ENCODE results near the gene COL1A1. TPM values are rescaled to one million over a fixed set of nuclear protein-coding genes. Genes with fewer than 3 reads are reported as not detected.
A peak's percentile ranks its signal among the peaks of the same experiment; 100 is the strongest.

The COL1A1 gene
- total RNA-seq, 4 donors from 2014 or later = 11.3 to 287 (median 31.9) TPM

DNA sequence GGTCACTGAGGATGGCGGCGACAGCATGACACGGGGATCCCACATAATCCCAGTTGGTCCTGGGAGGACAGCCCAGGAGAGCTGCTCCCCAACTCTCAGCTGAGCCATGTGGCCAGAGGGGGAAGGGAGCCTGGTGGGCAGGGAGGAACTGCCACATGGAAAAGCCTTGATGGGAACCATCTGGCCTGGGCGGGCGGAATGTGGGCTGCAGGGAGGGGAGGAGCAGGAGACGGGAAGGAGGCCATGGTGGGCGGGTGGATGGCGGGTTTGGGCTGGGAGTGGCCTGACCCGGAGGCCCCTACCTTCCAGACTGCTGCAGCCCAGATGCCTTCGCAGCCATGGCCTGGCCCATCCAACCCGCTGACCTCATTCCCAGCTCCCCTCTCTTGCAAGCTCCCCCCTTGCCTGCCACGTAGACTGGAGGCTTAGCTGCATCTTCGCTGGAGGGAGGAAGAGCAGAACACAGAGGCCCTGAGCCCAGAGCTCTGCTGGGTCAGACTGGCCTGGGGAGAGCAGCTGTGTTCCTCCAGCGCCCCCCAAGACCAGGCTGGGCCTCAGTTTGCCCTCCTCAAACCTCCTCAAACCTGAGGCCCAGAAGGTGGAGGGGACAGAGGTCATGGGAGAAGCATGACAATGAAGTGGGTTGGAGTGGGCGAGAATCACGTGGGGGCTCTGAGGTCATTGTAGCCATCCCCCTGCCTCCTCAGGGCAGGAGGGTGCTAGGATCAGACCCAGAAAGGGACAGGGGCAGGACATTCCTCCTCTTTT, 8.2 kb upstream of the COL1A1 start:
- DNase-seq = peak; percentile 33 to 80 (median 67)
- Histone ChIP-seq H3K9me3 (no peaks in the 10 kb centered on the region), H3K4me1 (peaks cover 0 to 35% (median 0%) of the 10 kb centered on the region in 4 donors), H3K4me3 (no peak overlapping the region), H3K36me3 (no peaks in the 10 kb centered on the region), H3K27me3 (no peaks in the 10 kb centered on the region), H3K27ac (peak overlapping the region; percentile 60 to 90 (median 80))
- TF ChIP-seq POLR2A (IDR thresholded peaks at IDR 0.05) = no peak
- TF ChIP-seq, protein P1, sequence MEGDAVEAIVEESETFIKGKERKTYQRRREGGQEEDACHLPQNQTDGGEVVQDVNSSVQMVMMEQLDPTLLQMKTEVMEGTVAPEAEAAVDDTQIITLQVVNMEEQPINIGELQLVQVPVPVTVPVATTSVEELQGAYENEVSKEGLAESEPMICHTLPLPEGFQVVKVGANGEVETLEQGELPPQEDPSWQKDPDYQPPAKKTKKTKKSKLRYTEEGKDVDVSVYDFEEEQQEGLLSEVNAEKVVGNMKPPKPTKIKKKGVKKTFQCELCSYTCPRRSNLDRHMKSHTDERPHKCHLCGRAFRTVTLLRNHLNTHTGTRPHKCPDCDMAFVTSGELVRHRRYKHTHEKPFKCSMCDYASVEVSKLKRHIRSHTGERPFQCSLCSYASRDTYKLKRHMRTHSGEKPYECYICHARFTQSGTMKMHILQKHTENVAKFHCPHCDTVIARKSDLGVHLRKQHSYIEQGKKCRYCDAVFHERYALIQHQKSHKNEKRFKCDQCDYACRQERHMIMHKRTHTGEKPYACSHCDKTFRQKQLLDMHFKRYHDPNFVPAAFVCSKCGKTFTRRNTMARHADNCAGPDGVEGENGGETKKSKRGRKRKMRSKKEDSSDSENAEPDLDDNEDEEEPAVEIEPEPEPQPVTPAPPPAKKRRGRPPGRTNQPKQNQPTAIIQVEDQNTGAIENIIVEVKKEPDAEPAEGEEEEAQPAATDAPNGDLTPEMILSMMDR (IDR thresholded peaks at IDR 0.05) = no peak

DNA sequence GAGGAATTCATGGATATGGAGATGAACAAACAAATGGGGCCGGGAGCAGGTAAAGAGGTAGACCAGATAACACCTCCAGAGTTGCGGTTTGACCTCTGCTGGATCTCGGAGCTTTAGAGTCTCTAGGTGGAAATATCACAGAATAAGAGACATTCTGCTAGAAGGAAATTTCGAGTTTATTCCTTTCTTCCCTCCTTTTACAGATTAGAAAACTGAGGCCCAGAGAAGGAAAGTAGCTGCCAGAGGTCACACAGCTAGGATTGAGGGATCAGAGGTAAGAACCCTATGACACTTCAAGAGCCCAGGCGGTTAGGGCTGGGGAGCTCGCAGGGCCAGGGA, 7.7 kb upstream of the COL1A1 start:
- peaks cover 0 to 35% (median 0%) of the 10 kb centered on the region in 4 donors for H3K4me1 ChIP-seq
- no peak for DNase-seq
- no peaks in the 10 kb centered on the region for H3K9me3 ChIP-seq
- H3K36me3 ChIP-seq = no peaks in the 10 kb centered on the region
- peak overlapping the region in 2 of 4 donors; percentile 81 to 90 for H3K27ac ChIP-seq
- no peak overlapping the region for H3K4me3 ChIP-seq
- TF ChIP-seq POLR2A (IDR thresholded peaks at IDR 0.05) = no peak
- TF ChIP-seq, protein P1 (IDR thresholded peaks at IDR 0.05) = no peak
- no peaks in the 10 kb centered on the region for H3K27me3 ChIP-seq

DNA sequence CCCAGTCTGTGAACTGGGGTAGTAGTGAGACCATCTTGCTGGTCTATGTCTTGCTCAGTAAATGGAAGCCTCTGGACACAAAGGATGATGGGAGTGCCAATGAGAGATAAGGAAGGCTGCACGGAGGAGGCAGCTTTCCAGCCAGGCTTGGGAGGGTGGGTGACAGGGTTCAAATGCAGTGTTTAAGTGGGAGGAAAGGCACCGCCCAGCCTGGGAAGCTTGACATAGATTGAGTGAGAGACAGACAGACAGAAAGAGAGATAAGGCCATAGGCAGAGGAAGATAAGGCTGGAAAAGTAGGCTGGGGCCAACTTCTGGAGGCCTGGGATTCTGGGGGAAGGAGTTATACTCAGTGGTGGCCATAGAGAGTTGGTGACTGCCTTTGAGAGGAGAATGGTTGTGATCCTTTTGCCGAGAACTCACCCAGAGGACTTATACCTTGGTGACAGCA, 7.2 kb upstream of the COL1A1 start:
- H3K4me3 ChIP-seq = no peak overlapping the region
- H3K27me3 ChIP-seq = no peaks in the 10 kb centered on the region
- peaks cover 0 to 35% (median 0%) of the 10 kb centered on the region in 4 donors for H3K4me1 ChIP-seq
- peak overlapping the region in 2 of 4 donors; percentile 81 to 90 for H3K27ac ChIP-seq
- H3K36me3 ChIP-seq = no peaks in the 10 kb centered on the region
- TF ChIP-seq, protein P1 (IDR thresholded peaks at IDR 0.05) = no peak
- no peak for TF ChIP-seq POLR2A (IDR thresholded peaks at IDR 0.05)
- no peaks in the 10 kb centered on the region for H3K9me3 ChIP-seq
- DNase-seq = peak in 2 of 3 donors; percentile 17 to 23

DNA sequence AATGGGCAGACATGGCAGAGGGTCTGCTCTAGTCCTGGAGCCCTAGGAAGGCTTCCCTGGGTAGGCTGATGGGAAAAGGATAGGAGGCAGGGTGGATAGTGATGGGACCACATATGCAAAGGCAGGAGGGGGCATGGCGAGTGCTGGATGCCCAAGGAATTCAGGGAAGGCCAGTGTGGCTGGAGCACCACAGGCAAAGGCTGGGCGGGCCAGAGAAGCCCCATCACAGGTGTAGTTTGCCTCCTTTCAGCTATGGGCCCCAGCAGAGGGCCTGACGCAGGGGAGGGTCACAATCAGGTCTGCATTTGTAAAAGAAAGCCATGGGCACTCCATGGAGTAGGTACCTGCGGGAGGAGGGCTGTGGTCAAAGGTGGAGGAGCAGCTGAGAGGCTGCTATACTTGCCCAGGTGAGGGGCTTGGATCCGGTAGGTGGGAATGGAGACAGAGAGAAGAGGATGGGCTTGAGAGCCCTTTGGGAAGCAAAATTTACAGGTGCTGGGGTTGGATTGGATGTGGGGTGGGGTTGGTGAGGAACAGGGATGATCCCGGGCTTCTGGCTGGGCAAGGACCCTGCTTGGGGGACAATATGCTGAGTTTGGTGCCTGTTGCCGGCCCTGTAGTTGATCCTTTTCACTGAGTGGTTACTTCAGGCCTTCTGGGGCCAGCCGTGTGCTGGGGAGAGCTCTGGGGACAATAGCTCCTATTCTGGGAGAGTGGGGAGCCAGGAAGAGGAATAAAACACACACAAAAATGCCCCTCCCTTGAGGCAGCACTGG, 6.5 kb upstream of the COL1A1 start:
- peak in 2 of 3 donors; percentile 29 to 38 for DNase-seq
- Histone ChIP-seq H3K4me3 (no peak overlapping the region), H3K27me3 (no peaks in the 10 kb centered on the region), H3K36me3 (no peaks in the 10 kb centered on the region), H3K4me1 (peaks cover 0 to 35% (median 0%) of the 10 kb centered on the region in 4 donors), H3K27ac (peak overlapping the region in 2 of 4 donors; percentile 8 to 41), H3K9me3 (no peaks in the 10 kb centered on the region)
- TF ChIP-seq, protein P1 (IDR thresholded peaks at IDR 0.05) = no peak
- no peak for TF ChIP-seq POLR2A (IDR thresholded peaks at IDR 0.05)

DNA sequence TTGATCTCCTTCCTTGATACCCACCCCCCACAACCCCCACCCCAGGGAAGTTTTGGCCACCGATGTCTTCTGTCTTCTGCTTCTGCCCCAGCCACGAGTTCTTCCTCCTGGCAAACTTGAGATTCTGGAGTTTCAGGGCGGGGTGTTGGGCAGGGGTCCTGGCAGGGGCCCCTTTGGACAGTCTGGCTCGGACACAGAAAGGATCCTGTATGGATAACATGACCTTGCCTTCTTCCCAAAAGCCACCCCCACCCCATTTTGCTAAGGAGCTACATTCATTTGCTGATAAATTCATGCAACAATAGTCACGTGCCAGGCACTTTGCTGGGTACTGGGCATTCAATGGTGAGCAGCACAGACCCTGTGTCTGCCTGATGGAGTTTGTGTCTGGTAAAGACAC, 5.9 kb upstream of the COL1A1 start:
- Histone ChIP-seq H3K36me3 (no peaks in the 10 kb centered on the region), H3K9me3 (no peaks in the 10 kb centered on the region), H3K27me3 (no peaks in the 10 kb centered on the region), H3K4me3 (no peak overlapping the region), H3K27ac (peak overlapping the region in 3 of 4 donors; percentile 8 to 41 (median 10)), H3K4me1 (peaks cover 0 to 35% (median 0%) of the 10 kb centered on the region in 4 donors)
- TF ChIP-seq, protein P1 (IDR thresholded peaks at IDR 0.05) = no peak
- TF ChIP-seq POLR2A (IDR thresholded peaks at IDR 0.05) = no peak
- DNase-seq = peak in 1 of 3 donors; percentile 33
